GM18861 (cell line): Measurements from ENCODE around the gene RBM19.

ENCODE experiments used
- ATAC-seq: cut with Tn5 transposase; IDR thresholded peaks from one replicate; pipeline ENCODE4 v1.9.1; 2021; ENCODE audit not compliant: unreplicated experiment

The RBM19 gene

GRCh38 chr12:113932381-113933196 is 33.5 kb downstream of the RBM19 start:
- no peak for ATAC-seq

- ATAC-seq, result no peak
Measured at GRCh38 chr12:113931517-113931916, 34.6 kb downstream of the RBM19 start.

- no peak for ATAC-seq
Measured at GRCh38 chr12:113930249-113930648, 35.9 kb downstream of the RBM19 start.

GRCh38 chr12:113929312-113929989 is 36.7 kb downstream of the RBM19 start:
- no peak for ATAC-seq

- ATAC-seq, result no peak
Measured at GRCh38 chr12:113926788-113927187, 39.3 kb downstream of the RBM19 start.

- ATAC-seq, result no peak
Measured at GRCh38 chr12:113924341-113924740, 41.8 kb downstream of the RBM19 start.

- ATAC-seq, result no peak
Measured at GRCh38 chr12:113923251-113923650, 42.9 kb downstream of the RBM19 start.

GRCh38 chr12:113921430-113921829 is 44.7 kb downstream of the RBM19 start:
- no peak for ATAC-seq

GRCh38 chr12:113919791-113920190 is 46.3 kb downstream of the RBM19 start:
- no peak for ATAC-seq

- no peak for ATAC-seq
Measured at GRCh38 chr12:113918306-113918705, 47.8 kb downstream of the RBM19 start.

GRCh38 chr12:113917393-113917792 is 48.7 kb downstream of the RBM19 start:
- ATAC-seq, result no peak

- no peak for ATAC-seq
Measured at GRCh38 chr12:113914806-113915205, 51.3 kb downstream of the RBM19 start.

- no peak for ATAC-seq
Measured at GRCh38 chr12:113914176-113914575, 51.9 kb downstream of the RBM19 start.

- no peak for ATAC-seq
Measured at GRCh38 chr12:113912760-113913329, 53.3 kb downstream of the RBM19 start.

- ATAC-seq, result no peak
Measured at GRCh38 chr12:113911971-113912759, 54.0 kb downstream of the RBM19 start.

GRCh38 chr12:113910751-113911272 is 55.3 kb downstream of the RBM19 start:
- no peak for ATAC-seq

GRCh38 chr12:113909776-113910420 is 56.2 kb downstream of the RBM19 start:
- no peak for ATAC-seq

GRCh38 chr12:113908584-113909100 is 57.5 kb downstream of the RBM19 start:
- ATAC-seq, result no peak

- no peak for ATAC-seq
Measured at GRCh38 chr12:113907446-113908180, 58.5 kb downstream of the RBM19 start.
